HepG2 (cell line): ENCODE results near the gene PDE4D. TPM values are rescaled to one million over a fixed set of nuclear protein-coding genes. Genes with fewer than 3 reads are reported as not detected.

Source experiments
- ATAC-seq: fragments of 200-7000 bp; cut with Tn5 transposase; 3 replicates; pipeline ENCODE4 v1.9.1; 2020; ENCODE audit warnings: mild to moderate bottlenecking, moderate library complexity
- BruUV-seq: library from RNA; stranded (reverse); fragments of 400-500 nt; replicated peaks from 2 replicates; lab custom pipeline; 2021; lab: Mats Ljungman, UMichigan
- CTCF ChIA-PET: fragments of 300-600 bp; formaldehyde crosslinking; extraction: SDS; loops from one replicate; lab custom pipeline; 2021; ENCODE audit warnings: low total read pairs, inconsistent platforms, low intra/inter-chr PET ratio; lab: Yijun Ruan, JAX
- POLR2A ChIA-PET: fragments of 350-600 bp; sonication (Branson Sonifier 250); formaldehyde crosslinking; loops from one replicate; lab custom pipeline; 2020; ENCODE audit warnings: antibody characterized with exemption, inconsistent platforms; lab: Yijun Ruan, JAX
- DNase-seq: peaks from one replicate; pipeline ENCODE4 v3.0.0-alpha.2; 2015; ENCODE audit warnings: low spot score
- FAIRE-seq: peaks from 3 replicates; lab custom pipeline; 2011; peaks lifted over from hg19 to GRCh38; lab: Jason Lieb, UNC
- H2AFZ ChIP-seq: one replicate; pipeline ENCODE4 v1.6.1; 2011; ENCODE audit warnings: low read length, inconsistent platforms
- H3K27ac ChIP-seq: fragments of 300-600 bp; 3 replicates; pipeline ENCODE4 v1.8.0; 2011; ENCODE audit warnings: mixed run types, mild to moderate bottlenecking, mixed read lengths, low read length, inconsistent platforms; ENCODE audit not compliant: insufficient read depth; ENCODE audit errors: extremely low read length
- H3K27me3 ChIP-seq, 2 experiments: fragments of 200-600 bp in 1 of 2; 2 replicates in 1 of 2; 3 replicates in 1 of 2; pipeline versions ENCODE4 v1.6.0 to v1.8.0; 2011; ENCODE audit warnings: low read length in 2 of 2, mild to moderate bottlenecking in 2 of 2, moderate library complexity in 2 of 2, inconsistent platforms in 1 of 2; ENCODE audit not compliant: insufficient read depth in 2 of 2, control insufficient read depth in 1 of 2
- H3K36me3 ChIP-seq, 2 experiments: fragments of 200-600 bp in 1 of 2; replicated peaks in 1 of 2; 2 replicates in 1 of 2; 3 replicates in 1 of 2; pipeline versions ENCODE4 v1.5.1 to v1.8.0; 2011; ENCODE audit warnings: low read length in 2 of 2, inconsistent platforms in 1 of 2; ENCODE audit not compliant: insufficient read depth in 2 of 2, control insufficient read depth in 1 of 2
- H3K4me1 ChIP-seq: 2 replicates; pipeline ENCODE4 v1.5.1; 2012; ENCODE audit warnings: low read length, inconsistent platforms; ENCODE audit not compliant: insufficient read depth
- H3K4me2 ChIP-seq: 2 replicates; pipeline ENCODE4 v1.6.0; 2011; ENCODE audit warnings: low read depth, low read length, inconsistent platforms
- H3K4me3 ChIP-seq, 3 experiments: fragments of 200-600 bp in 1 of 3; sonication (generic), shearing (Covaris generic) in 1 of 3; replicated peaks in 1 of 3; 2 replicates each; pipeline ENCODE4 v1.5.1; 2011 to 2016; ENCODE audit warnings: low read length in 3 of 3, inconsistent platforms in 2 of 3, low read depth in 2 of 3, mild to moderate bottlenecking in 2 of 3, control low read depth in 1 of 3, mixed read lengths in 1 of 3; ENCODE audit not compliant: insufficient read depth in 1 of 3
- H3K79me2 ChIP-seq: one replicate; pipeline ENCODE4 v1.6.1; 2011; ENCODE audit warnings: low read length, inconsistent platforms; ENCODE audit not compliant: insufficient read depth
- H3K9ac ChIP-seq: 2 replicates; pipeline ENCODE4 v1.6.0; 2011; ENCODE audit warnings: mild to moderate bottlenecking, low read depth, low read length, inconsistent platforms; ENCODE audit not compliant: insufficient read depth
- H3K9me3 ChIP-seq: 2 replicates; pipeline ENCODE4 v1.5.1; 2012; ENCODE audit warnings: mild to moderate bottlenecking, low read length
- H4K20me1 ChIP-seq: 2 replicates; pipeline ENCODE4 v1.6.0; 2011; ENCODE audit warnings: inconsistent platforms, mild to moderate bottlenecking, low read length, moderate library complexity; ENCODE audit not compliant: insufficient read depth
- DR1 ChIP-seq: sonication (generic); formaldehyde crosslinking; IDR thresholded peaks from 2 replicates; pipeline ENCODE4 v1.8.0; 2021; ENCODE audit warnings: mild to moderate bottlenecking, missing genetic modification reagents, inconsistent platforms
- HES4 ChIP-seq: sonication (generic); formaldehyde crosslinking; IDR thresholded peaks from 2 replicates; pipeline ENCODE4 v1.9.0; 2021; ENCODE audit warnings: mild to moderate bottlenecking, missing genetic modification reagents, borderline replicate concordance
- HNRNPK ChIP-seq: fragments of 200-400 bp; formaldehyde crosslinking; IDR thresholded peaks from 2 replicates; pipeline ENCODE4 v1.6.1; 2018; ENCODE audit warnings: low read length, low read depth, moderate library complexity, mild to moderate bottlenecking; ENCODE audit not compliant: poor library complexity, severe bottlenecking
- SOX6 ChIP-seq, 2 experiments: fragments of 450-650 bp in 1 of 2; sonication (generic) in 1 of 2; formaldehyde crosslinking in 1 of 2; IDR thresholded peaks; 2 replicates each; pipeline versions ENCODE4 v1.4.0 to v1.6.1; 2017 to 2020; ENCODE audit warnings: antibody characterized with exemption in 1 of 2, mild to moderate bottlenecking in 1 of 2, missing genetic modification reagents in 1 of 2
- ZNF614 ChIP-seq: IDR thresholded peaks from 2 replicates; pipeline ENCODE4 v1.6.1; 2018; ENCODE audit warnings: missing biosample characterization, missing genetic modification reagents, inconsistent platforms, borderline replicate concordance
- WGBS: methylation state at CpG from one replicate; pipeline ENCODE4 v1.1.6; 2017; ENCODE audit warnings: low lambda C conversion rate; 5-methylcytosine and 5-hydroxymethylcytosine counted together
- in situ Hi-C: cut with HindIII; loops from 2 replicates; pipeline ENCODE4 v1.10.0; 2017; ENCODE audit warnings: low pct_unique_long_range_greater_than_20kb; ENCODE audit not compliant: extremely low pct_ligation_motif_present
- intact Hi-C: fragments of 100-400 bp; cut with micrococcal nuclease; formaldehyde crosslinking; loops from one replicate; pipeline ENCODE4 v1.10.0; 2022; ENCODE audit not compliant: unreplicated experiment
- polyA plus RNA-seq, 8 experiments: library from polyadenylated mRNA; depleted of rRNA in 3 of 8; stranded (reverse) in 7 of 8; unstranded in 1 of 8; fragments of >200 nt; fragmentation: Illumina TruSeq in 4 of 8; extraction: Trizol in 4 of 8; gene quantifications; 2 replicates each; pipeline versions ENCODE4 v1.2.1 to v1.2.3, GENCODE V29; 2011 to 2016; ENCODE audit warnings: low read depth in 4 of 8, missing spikeins in 1 of 8, mixed read lengths in 1 of 8; ENCODE audit not compliant: insufficient read depth in 1 of 8
- total RNA-seq, 5 experiments: library from RNA; depleted of rRNA; stranded (reverse); fragments of >200 nt; fragmentation: Illumina TruSeq; extraction: Trizol; gene quantifications; 2 replicates each; pipeline ENCODE4 v1.2.3, GENCODE V29; 2016; ENCODE audit warnings: low read depth in 1 of 5
- TF ChIP-seq, protein P1 (sequence below), 2 experiments: IDR thresholded peaks; 2 replicates each; pipeline ENCODE4 v1.6.1; 2011 to 2012; ENCODE audit warnings: low read length in 2 of 2, borderline replicate concordance in 1 of 2, low read depth in 1 of 2, mild to moderate bottlenecking in 1 of 2, moderate library complexity in 1 of 2

Gene PDE4D
- total and polyA plus RNA-seq, 2 of the 13 experiments (the other 11 are each of a cell fraction or from before 2014, with no cell fraction given): 7.0 to 12.2 TPM

DNA sequence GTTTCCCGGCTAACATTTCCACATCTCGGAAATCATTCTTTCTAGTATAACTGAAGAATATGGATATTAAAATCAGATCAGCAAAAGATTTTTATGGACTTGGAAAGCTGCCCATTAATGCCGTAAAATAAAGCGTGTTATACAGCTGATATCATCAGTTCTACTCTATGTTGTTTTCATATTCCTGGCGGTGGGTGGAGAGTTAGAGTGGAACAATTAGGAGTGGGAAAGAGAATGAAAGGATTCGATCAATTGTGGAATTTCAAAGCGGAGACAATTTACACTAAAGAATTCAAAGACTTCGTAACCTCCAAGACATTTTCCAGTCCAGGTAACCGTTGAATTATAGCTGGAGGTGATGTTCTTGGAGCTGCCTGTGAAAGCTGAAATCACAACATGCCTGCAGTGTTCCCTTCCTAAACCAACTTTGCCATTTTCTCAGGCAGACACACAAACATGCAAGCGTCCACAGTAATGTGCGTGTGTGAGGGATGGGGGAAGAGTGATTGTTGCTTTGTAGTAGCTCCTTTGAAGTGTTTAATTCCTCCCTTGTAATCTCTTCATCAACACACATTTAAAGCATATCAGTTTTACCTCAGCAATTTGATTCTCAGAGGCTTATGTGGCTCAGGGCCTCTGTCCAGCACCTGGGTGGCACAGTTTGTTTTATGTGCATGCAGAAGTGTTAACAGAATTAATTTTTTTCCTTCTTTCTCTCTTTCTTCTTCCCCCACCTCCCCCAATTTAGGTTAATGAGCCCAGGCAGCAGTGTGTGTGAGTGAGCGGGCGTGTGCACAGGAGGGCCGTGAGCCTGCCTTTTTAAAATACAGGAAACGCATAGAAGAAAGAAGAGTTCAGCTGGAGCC, 766.6 kb downstream of the PDE4D start:
- intact Hi-C loops (no loop called here), in situ Hi-C loops (no loop called here)
- POLR2A ChIA-PET: no interaction called here
- Histone ChIP-seq H3K4me2 (peak overlapping the region; percentile 40), H3K4me1 (0 out of 2 replicates have a peak, but pooled peaks cover 8% of the 10 kb centered on the region), H3K9ac (peak overlapping the region; percentile 13; the same call in 1 of the 2 replicates), H3K27me3 (no peaks in the 10 kb centered on the region), H3K36me3 (no peaks in the 10 kb centered on the region), H2AFZ (no peak overlapping the region), H3K9me3 (no peaks in the 10 kb centered on the region), H4K20me1 (no peaks in the 10 kb centered on the region), H3K27ac (no peak overlapping the region), H3K4me3 (no peak overlapping the region), H3K79me2 (no peaks in the 10 kb centered on the region)
- ATAC-seq: peak; percentile 39; the same call in 2 of the 3 replicates
- CTCF ChIA-PET: no interaction called here
- WGBS: 66% methylated on average over 15 of the region's 15 CpGs
- DNase-seq: no peak
- no peak for FAIRE-seq
- TF ChIP-seq SOX6 (IDR thresholded peaks at IDR 0.05) (no peak), SOX6 (CRISPR knock-in tag; IDR thresholded peaks at IDR 0.05) (0 out of 2 replicates have a peak, but pooled peaks have one; percentile 3), ZNF614 (CRISPR knock-in tag) (no peak), HNRNPK (peak; percentile 26), HES4 (CRISPR knock-in tag) (no peak), DR1 (no peak)
- TF ChIP-seq, protein P1, sequence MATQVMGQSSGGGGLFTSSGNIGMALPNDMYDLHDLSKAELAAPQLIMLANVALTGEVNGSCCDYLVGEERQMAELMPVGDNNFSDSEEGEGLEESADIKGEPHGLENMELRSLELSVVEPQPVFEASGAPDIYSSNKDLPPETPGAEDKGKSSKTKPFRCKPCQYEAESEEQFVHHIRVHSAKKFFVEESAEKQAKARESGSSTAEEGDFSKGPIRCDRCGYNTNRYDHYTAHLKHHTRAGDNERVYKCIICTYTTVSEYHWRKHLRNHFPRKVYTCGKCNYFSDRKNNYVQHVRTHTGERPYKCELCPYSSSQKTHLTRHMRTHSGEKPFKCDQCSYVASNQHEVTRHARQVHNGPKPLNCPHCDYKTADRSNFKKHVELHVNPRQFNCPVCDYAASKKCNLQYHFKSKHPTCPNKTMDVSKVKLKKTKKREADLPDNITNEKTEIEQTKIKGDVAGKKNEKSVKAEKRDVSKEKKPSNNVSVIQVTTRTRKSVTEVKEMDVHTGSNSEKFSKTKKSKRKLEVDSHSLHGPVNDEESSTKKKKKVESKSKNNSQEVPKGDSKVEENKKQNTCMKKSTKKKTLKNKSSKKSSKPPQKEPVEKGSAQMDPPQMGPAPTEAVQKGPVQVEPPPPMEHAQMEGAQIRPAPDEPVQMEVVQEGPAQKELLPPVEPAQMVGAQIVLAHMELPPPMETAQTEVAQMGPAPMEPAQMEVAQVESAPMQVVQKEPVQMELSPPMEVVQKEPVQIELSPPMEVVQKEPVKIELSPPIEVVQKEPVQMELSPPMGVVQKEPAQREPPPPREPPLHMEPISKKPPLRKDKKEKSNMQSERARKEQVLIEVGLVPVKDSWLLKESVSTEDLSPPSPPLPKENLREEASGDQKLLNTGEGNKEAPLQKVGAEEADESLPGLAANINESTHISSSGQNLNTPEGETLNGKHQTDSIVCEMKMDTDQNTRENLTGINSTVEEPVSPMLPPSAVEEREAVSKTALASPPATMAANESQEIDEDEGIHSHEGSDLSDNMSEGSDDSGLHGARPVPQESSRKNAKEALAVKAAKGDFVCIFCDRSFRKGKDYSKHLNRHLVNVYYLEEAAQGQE (IDR thresholded peaks at IDR 0.05; ENCODE audit: borderline replicate concordance in 1 of 2, low read depth in 1 of 2, low read length in 2 of 2): peak in 1 of 2 experiments; percentile 64; a peak in 1 of 4 replicates
- no TSS peak for BruUV-seq
